Fibroblast of the conjunctiva (primary cell): ENCODE measurements around the gene CCDC85A.
A peak's percentile ranks its signal among the peaks of the same experiment; 100 is the strongest.

ENCODE experiments used
- DNase-seq: peaks from one replicate; pipeline ENCODE4 v3.0.0-alpha.2; 2010; ENCODE audit warnings: low read depth

Gene CCDC85A

GRCh38 chr2:56195563-56195962 lies 11.8 kb downstream of the CCDC85A start:
- no peak for DNase-seq

- DNase-seq = no peak
These were observed 14.0 kb downstream of the CCDC85A start for GRCh38 chr2:56197816-56198215.

GRCh38 chr2:56198936-56199335 lies 15.1 kb downstream of the CCDC85A start:
- DNase-seq = no peak

GRCh38 chr2:56199492-56199891 lies 15.7 kb downstream of the CCDC85A start:
- peak; percentile 6 for DNase-seq

- no peak for DNase-seq
These were observed 18.8 kb downstream of the CCDC85A start for GRCh38 chr2:56202381-56203121.

GRCh38 chr2:56204556-56204955 lies 20.8 kb downstream of the CCDC85A start:
- DNase-seq = no peak

GRCh38 chr2:56206250-56206649 lies 22.5 kb downstream of the CCDC85A start:
- no peak for DNase-seq

- DNase-seq = no peak
These were observed 24.0 kb downstream of the CCDC85A start for GRCh38 chr2:56207760-56208159.

- DNase-seq = no peak
These were observed 24.6 kb downstream of the CCDC85A start for GRCh38 chr2:56208380-56208779.

- no peak for DNase-seq
These were observed 25.9 kb downstream of the CCDC85A start for GRCh38 chr2:56209701-56210100.

GRCh38 chr2:56210291-56210690 lies 26.5 kb downstream of the CCDC85A start:
- no peak for DNase-seq

GRCh38 chr2:56211048-56211447 lies 27.3 kb downstream of the CCDC85A start:
- DNase-seq = no peak

GRCh38 chr2:56215911-56216310 lies 32.1 kb downstream of the CCDC85A start:
- DNase-seq = no peak

- no peak for DNase-seq
These were observed 33.3 kb downstream of the CCDC85A start for GRCh38 chr2:56217106-56217505.

GRCh38 chr2:56222481-56222880 lies 38.7 kb downstream of the CCDC85A start:
- DNase-seq = no peak

GRCh38 chr2:56224316-56224715 lies 40.5 kb downstream of the CCDC85A start:
- DNase-seq = no peak

GRCh38 chr2:56227811-56228210 lies 44.0 kb downstream of the CCDC85A start:
- no peak for DNase-seq

GRCh38 chr2:56229397-56230060 lies 45.7 kb downstream of the CCDC85A start:
- no peak for DNase-seq

GRCh38 chr2:56230156-56230555 lies 46.4 kb downstream of the CCDC85A start:
- no peak for DNase-seq

GRCh38 chr2:56231361-56231760 lies 47.6 kb downstream of the CCDC85A start:
- DNase-seq = no peak

- no peak for DNase-seq
These were observed 49.1 kb downstream of the CCDC85A start for GRCh38 chr2:56232912-56233311.

GRCh38 chr2:56234241-56234640 lies 50.5 kb downstream of the CCDC85A start:
- no peak for DNase-seq

- no peak for DNase-seq
These were observed 55.2 kb downstream of the CCDC85A start for GRCh38 chr2:56239030-56239429.

- DNase-seq = peak; percentile 12
These were observed 55.6 kb downstream of the CCDC85A start for GRCh38 chr2:56239437-56239836.
